Amniotic epithelial cell (primary cell): ENCODE results near the gene ZBTB8B.

ENCODE experiments used
- DNase-seq: peaks from one replicate; pipeline ENCODE4 v3.0.0-alpha.2; 2010; ENCODE audit warnings: low read depth

The ZBTB8B gene

DNA sequence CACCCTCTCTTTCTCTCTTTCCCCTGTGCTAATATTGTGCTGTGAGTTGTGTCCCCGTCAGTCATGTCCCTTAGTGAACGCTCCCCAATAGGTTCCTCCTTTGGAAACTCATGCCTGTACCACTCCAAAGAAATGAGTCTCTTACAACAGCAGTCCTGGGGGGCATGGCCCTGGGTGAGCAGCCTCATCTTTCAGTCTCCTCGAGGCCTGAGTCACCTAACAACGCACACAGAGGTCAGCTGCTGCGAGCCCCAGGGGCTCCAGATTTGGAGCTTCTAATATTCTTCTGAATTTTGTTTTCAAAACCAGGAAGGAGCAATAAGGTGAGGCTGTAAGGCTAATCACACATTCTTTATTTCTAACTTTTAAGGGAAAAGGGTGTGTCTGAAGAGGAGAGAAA is 43.9 kb downstream of the ZBTB8B start:
- DNase-seq: no peak

DNA sequence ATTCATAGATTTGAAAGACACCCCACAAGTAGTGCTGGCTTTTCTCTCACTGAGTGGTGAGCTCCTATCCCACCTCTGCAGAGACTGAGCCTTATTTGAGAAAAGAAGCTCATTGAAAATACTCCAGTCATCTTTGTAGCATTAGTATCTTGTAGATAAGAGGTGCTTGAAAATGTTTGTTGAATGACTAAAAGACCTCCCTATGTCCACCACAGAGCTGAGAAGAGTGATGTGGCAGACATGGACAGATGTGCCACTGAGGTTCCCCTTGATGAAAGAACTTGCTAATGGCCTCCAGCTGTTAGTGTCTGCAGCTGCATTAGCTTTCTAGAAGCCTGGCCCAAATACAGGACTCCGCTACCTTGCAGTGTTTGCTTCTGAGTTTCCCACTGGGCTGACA is 45.1 kb downstream of the ZBTB8B start:
- no peak for DNase-seq
